KMS-11 (cell line): ENCODE results near the gene GGACT.
A peak's percentile ranks its signal among the peaks of the same experiment; 100 is the strongest.

Source experiments
- H2AFZ ChIP-seq: fragments of 200-600 bp; sonication (generic); 2 replicates; pipeline ENCODE4 v1.6.1; 2016; ENCODE audit warnings: antibody characterized with exemption, mixed run types, low read depth
- H3K27ac ChIP-seq: fragments of 200-600 bp; sonication (generic); 2 replicates; pipeline ENCODE4 v1.6.1; 2016; ENCODE audit warnings: mild to moderate bottlenecking, mixed run types
- H3K27me3 ChIP-seq: fragments of 200-600 bp; sonication (generic); 2 replicates; pipeline ENCODE4 v1.6.1; 2017; ENCODE audit warnings: mild to moderate bottlenecking, low read depth, mixed run types, moderate library complexity; ENCODE audit not compliant: insufficient read depth
- H3K36me3 ChIP-seq: fragments of 200-600 bp; sonication (generic); 2 replicates; pipeline ENCODE4 v1.6.1; 2017; ENCODE audit warnings: mild to moderate bottlenecking, mixed run types; ENCODE audit not compliant: insufficient read depth
- H3K4me1 ChIP-seq: fragments of 200-600 bp; sonication (generic); 2 replicates; pipeline ENCODE4 v1.6.1; 2016; ENCODE audit warnings: mild to moderate bottlenecking, low read depth, mixed run types; ENCODE audit not compliant: poor library complexity, severe bottlenecking
- H3K4me2 ChIP-seq: fragments of 200-600 bp; sonication (generic); 2 replicates; pipeline ENCODE4 v1.7.0; 2016; ENCODE audit warnings: mild to moderate bottlenecking, mixed run types
- H3K4me3 ChIP-seq: fragments of 200-600 bp; sonication (generic); IDR thresholded peaks from 2 replicates; pipeline ENCODE4 v1.6.1; 2017; ENCODE audit warnings: low read depth, low read length, mixed read lengths; ENCODE audit not compliant: insufficient read depth
- H3K79me2 ChIP-seq: fragments of 200-600 bp; sonication (generic); 2 replicates; pipeline ENCODE4 v1.6.1; 2016; ENCODE audit warnings: low read depth, mixed run types; ENCODE audit not compliant: insufficient read depth
- H3K9ac ChIP-seq: fragments of 200-600 bp; sonication (generic); 2 replicates; pipeline ENCODE4 v1.6.1; 2016; ENCODE audit warnings: mild to moderate bottlenecking, mixed run types
- H4K20me1 ChIP-seq: fragments of 200-600 bp; sonication (generic); 2 replicates; pipeline ENCODE4 v1.6.1; 2016; ENCODE audit warnings: mild to moderate bottlenecking, mixed run types; ENCODE audit not compliant: insufficient read depth
- TF ChIP-seq, protein P1 (sequence below): fragments of 200-600 bp; sonication (generic); conservative IDR thresholded peaks from 2 replicates; pipeline ENCODE4 v1.6.1; 2017; ENCODE audit warnings: low read depth, mild to moderate bottlenecking, antibody characterized with exemption, low read length, moderate library complexity, mixed read lengths

GGACT gene

DNA sequence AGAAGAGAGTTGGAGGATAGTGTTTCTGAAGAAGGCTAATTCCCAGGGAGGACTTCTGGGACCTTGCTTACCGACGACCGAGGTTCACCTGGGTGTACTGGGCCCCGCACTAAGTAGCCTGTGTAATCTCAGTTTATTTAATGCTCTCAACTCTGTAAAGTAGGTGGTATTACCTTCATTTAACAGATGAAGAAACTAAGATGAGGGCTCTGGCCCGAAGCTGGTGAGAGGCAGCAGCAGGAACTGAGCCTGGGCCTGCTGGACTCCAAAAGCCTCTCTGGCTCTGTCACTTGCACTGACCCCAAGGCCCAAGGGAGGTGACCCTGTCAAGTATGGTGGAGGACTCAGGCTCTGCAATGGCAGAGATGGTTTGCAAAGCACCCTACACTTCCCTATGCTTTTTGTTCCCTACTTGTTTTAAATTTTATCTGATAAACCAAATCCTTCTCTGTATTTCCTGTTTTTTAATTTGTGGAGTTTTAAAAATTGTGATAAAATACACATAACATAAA lies 50.6 kb downstream of the GGACT start:
- H3K36me3 ChIP-seq, result no peaks in the 10 kb centered on the region
- TF ChIP-seq, protein P1, sequence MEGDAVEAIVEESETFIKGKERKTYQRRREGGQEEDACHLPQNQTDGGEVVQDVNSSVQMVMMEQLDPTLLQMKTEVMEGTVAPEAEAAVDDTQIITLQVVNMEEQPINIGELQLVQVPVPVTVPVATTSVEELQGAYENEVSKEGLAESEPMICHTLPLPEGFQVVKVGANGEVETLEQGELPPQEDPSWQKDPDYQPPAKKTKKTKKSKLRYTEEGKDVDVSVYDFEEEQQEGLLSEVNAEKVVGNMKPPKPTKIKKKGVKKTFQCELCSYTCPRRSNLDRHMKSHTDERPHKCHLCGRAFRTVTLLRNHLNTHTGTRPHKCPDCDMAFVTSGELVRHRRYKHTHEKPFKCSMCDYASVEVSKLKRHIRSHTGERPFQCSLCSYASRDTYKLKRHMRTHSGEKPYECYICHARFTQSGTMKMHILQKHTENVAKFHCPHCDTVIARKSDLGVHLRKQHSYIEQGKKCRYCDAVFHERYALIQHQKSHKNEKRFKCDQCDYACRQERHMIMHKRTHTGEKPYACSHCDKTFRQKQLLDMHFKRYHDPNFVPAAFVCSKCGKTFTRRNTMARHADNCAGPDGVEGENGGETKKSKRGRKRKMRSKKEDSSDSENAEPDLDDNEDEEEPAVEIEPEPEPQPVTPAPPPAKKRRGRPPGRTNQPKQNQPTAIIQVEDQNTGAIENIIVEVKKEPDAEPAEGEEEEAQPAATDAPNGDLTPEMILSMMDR, result no peak
- no peaks in the 10 kb centered on the region for H3K79me2 ChIP-seq
- H3K27me3 ChIP-seq, result no peaks in the 10 kb centered on the region
- H4K20me1 ChIP-seq, result no peaks in the 10 kb centered on the region
- no peak overlapping the region for H2AFZ ChIP-seq
- H3K4me3 ChIP-seq, result no peak overlapping the region
- H3K4me1 ChIP-seq, result peaks cover 23% of the 10 kb centered on the region
- H3K4me2 ChIP-seq, result 0 out of 2 replicates have a peak overlapping the region, but pooled peaks have one; percentile 9
- no peak overlapping the region for H3K9ac ChIP-seq
- H3K27ac ChIP-seq, result no peak overlapping the region

DNA sequence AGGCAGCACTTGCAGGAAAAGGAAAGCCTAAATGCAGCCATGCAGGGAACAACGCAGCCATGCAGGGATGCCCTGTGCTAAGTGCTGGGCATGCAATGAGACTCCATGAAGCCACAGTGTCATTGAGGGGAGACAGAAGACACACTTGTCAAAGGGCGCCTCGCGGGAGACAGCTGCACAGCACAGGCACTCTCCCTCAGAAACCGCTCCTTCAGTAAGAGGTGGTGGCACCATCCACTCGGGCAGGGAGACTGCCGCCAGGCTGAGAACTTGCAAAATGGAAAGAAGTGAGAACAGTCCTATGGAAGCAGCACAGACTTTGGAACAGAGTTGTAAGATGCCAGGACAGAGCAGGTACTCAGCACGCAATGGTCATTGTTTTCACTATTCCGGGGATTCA lies 51.1 kb downstream of the GGACT start:
- Histone ChIP-seq H2AFZ (no peak overlapping the region), H3K36me3 (no peaks in the 10 kb centered on the region), H3K27me3 (no peaks in the 10 kb centered on the region), H3K4me1 (peaks cover 20% of the 10 kb centered on the region), H3K27ac (no peak overlapping the region), H3K4me3 (no peak overlapping the region), H3K79me2 (no peaks in the 10 kb centered on the region), H3K9ac (no peak overlapping the region), H4K20me1 (no peaks in the 10 kb centered on the region), H3K4me2 (no peak overlapping the region)
- TF ChIP-seq, protein P1, result no peak

DNA sequence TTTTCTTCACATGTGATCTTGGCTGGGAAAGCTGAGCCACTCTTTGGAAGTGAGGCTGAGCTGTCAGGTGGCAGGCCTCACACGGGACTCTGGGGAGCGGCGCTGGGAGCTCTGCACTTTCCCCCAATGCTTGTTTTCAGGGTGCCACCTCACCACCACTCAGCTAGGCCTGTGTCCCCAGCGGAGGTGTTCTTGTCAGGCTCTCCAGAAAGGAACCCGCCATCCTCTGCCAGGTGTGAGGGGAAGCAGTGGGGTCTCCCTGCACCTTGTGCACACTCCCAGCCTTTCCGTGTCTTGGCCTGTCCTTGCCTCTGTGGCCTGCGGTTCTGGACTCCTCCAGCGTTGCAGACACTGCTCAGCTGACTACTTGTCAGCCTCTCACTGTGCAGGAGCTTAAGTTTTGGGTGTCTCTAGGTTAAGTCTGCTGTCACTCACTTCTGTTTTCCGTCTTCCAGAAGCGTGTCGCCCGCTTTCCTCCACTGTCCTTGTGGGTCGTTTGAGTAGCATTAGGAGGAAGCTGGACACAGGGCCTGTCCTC lies 51.9 kb downstream of the GGACT start:
- H3K9ac ChIP-seq, result no peak overlapping the region
- H3K27ac ChIP-seq, result no peak overlapping the region
- no peaks in the 10 kb centered on the region for H4K20me1 ChIP-seq
- peaks cover 12% of the 10 kb centered on the region for H3K4me1 ChIP-seq
- H3K4me2 ChIP-seq, result no peak overlapping the region
- H2AFZ ChIP-seq, result no peak overlapping the region
- TF ChIP-seq, protein P1, result no peak
- H3K27me3 ChIP-seq, result no peaks in the 10 kb centered on the region
- H3K4me3 ChIP-seq, result no peak overlapping the region
- H3K36me3 ChIP-seq, result no peaks in the 10 kb centered on the region
- no peaks in the 10 kb centered on the region for H3K79me2 ChIP-seq

DNA sequence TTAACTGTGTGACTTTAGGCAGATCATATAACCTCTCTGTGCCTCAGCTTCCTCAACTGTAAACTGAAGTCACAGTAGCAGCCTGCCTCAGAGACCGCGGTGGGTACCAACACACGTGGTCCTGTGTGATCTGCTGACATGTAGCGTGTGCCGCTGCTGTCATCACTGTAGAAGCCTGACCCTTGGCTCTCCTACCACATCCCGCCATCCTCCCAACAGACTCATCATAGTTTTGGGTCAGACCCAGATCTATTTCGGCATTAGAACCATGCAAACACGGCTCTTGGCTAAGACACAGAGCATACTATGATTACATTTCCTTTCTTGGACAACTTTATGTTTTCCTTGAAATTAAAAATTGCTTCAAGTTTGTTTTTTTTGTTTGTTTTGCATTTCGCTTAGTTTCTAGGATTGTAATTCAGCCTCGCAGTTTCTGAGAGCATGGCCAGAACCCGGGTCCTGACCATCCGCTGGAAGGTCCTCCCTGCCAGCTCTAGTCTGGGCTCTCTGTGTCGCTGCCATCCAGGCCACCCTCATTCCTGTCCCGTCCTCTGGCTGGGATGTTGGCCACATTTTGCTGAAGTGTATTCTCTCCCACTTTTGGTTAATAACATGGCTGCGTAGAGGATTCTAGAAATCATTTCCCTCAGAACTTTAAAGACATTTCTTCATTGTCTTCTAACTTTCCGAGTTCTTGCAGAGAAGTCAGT lies 53.0 kb downstream of the GGACT start:
- Histone ChIP-seq H3K36me3 (no peaks in the 10 kb centered on the region), H3K9ac (no peak overlapping the region), H2AFZ (no peak overlapping the region), H3K4me3 (no peak overlapping the region), H4K20me1 (no peaks in the 10 kb centered on the region), H3K27me3 (no peaks in the 10 kb centered on the region), H3K4me2 (no peak overlapping the region), H3K4me1 (peaks cover 7% of the 10 kb centered on the region), H3K79me2 (no peaks in the 10 kb centered on the region), H3K27ac (no peak overlapping the region)
- TF ChIP-seq, protein P1, result no peak
